H1 (cell line): ENCODE measurements around the gene ABHD15. TPM values are rescaled to one million over a fixed set of nuclear protein-coding genes. Genes with fewer than 3 reads are reported as not detected.

Experiments
- CTCF ChIA-PET: fragments of 300-600 bp; sonication (Branson Sonifier 250); formaldehyde crosslinking; loops from one replicate; lab custom pipeline; 2021; ENCODE audit not compliant: partially characterized antibody; lab: Charles Lee
- POLR2A ChIA-PET: fragments of 300-600 bp; sonication (Branson Sonifier 250); formaldehyde crosslinking; loops from one replicate; lab custom pipeline; 2021; ENCODE audit warnings: inconsistent platforms; ENCODE audit not compliant: partially characterized antibody; lab: Charles Lee
- DNase-seq, 2 experiments: peaks; one replicate each; pipeline versions ENCODE4 v3.0.0 to v3.0.0-alpha.2; 2010 to 2022; ENCODE audit warnings: low spot score in 2 of 2, low read depth in 1 of 2, mixed read lengths in 1 of 2
- FAIRE-seq: peaks from 2 replicates; lab custom pipeline; 2011; peaks lifted over from hg19 to GRCh38; lab: Jason Lieb, UNC
- H2AFZ ChIP-seq: 2 replicates; pipeline ENCODE4 v1.8.1; 2012; ENCODE audit warnings: low read length, inconsistent platforms
- H2AK5ac ChIP-seq: 2 replicates; pipeline ENCODE4 v1.6.1; 2013; ENCODE audit warnings: low read depth, low read length
- H2BK120ac ChIP-seq: replicated peaks from 2 replicates; pipeline ENCODE3; 2013; ENCODE audit warnings: low read depth, low read length, inconsistent platforms
- H2BK12ac ChIP-seq: 2 replicates; pipeline ENCODE4 v1.6.1; 2013; ENCODE audit warnings: low read depth, low read length
- H2BK15ac ChIP-seq: 2 replicates; pipeline ENCODE4 v1.6.1; 2013; ENCODE audit warnings: low read length
- H2BK20ac ChIP-seq: 2 replicates; pipeline ENCODE4 v1.6.1; 2013; ENCODE audit warnings: low read length
- H2BK5ac ChIP-seq: 2 replicates; pipeline ENCODE4 v1.6.1; 2013; ENCODE audit warnings: low read depth, low read length
- H3K14ac ChIP-seq: 2 replicates; pipeline ENCODE4 v1.6.1; 2013; ENCODE audit warnings: inconsistent platforms; ENCODE audit not compliant: insufficient read length
- H3K18ac ChIP-seq: 2 replicates; pipeline ENCODE4 v1.6.1; 2013; ENCODE audit warnings: low read length; ENCODE audit errors: extremely low read depth
- H3K23ac ChIP-seq: 2 replicates; pipeline ENCODE4 v1.6.1; 2013; ENCODE audit warnings: inconsistent platforms; ENCODE audit not compliant: insufficient read length
- H3K23me2 ChIP-seq: 2 replicates; pipeline ENCODE4 v1.6.1; 2013; ENCODE audit warnings: low read depth, low read length
- H3K27ac ChIP-seq: 2 replicates; pipeline ENCODE4 v1.6.1; 2011; ENCODE audit warnings: low read depth, low read length, inconsistent platforms
- H3K27me3 ChIP-seq, 4 experiments: replicated peaks in 1 of 4; 1 replicate in 1 of 4; 2 replicates in 3 of 4; pipeline versions ENCODE4 v1.6.1 to v1.8.1; 2011 to 2013; ENCODE audit warnings: low read length in 3 of 4, mild to moderate bottlenecking in 3 of 4, inconsistent platforms in 2 of 4, mixed read lengths in 2 of 4, moderate library complexity in 1 of 4; ENCODE audit not compliant: control insufficient read depth in 3 of 4, insufficient read depth in 3 of 4; ENCODE audit errors: extremely low read depth in 1 of 4
- H3K36me3 ChIP-seq, 4 experiments: 2 replicates each; pipeline versions ENCODE4 v1.6.1 to v1.8.1; 2011 to 2013; ENCODE audit warnings: mild to moderate bottlenecking in 4 of 4, low read length in 3 of 4, moderate library complexity in 2 of 4, control low read depth in 1 of 4, inconsistent platforms in 1 of 4; ENCODE audit not compliant: insufficient read depth in 4 of 4, control insufficient read depth in 2 of 4
- H3K4ac ChIP-seq: replicated peaks from 2 replicates; pipeline ENCODE3; 2013; ENCODE audit warnings: low read length, low read depth, mixed read lengths, inconsistent platforms; ENCODE audit not compliant: insufficient read length
- H3K4me1 ChIP-seq, 4 experiments: replicated peaks in 1 of 4; 1 replicate in 1 of 4; 2 replicates in 3 of 4; pipeline versions ENCODE4 v1.6.1 to v1.8.1; 2011 to 2013; ENCODE audit warnings: low read length in 3 of 4, inconsistent platforms in 2 of 4, mixed read lengths in 1 of 4; ENCODE audit not compliant: insufficient read depth in 4 of 4, control insufficient read depth in 3 of 4
- H3K4me2 ChIP-seq, 2 experiments: 2 replicates each; pipeline versions ENCODE4 v1.6.1 to v1.8.1; 2011 to 2013; ENCODE audit warnings: low read depth in 2 of 2, low read length in 2 of 2, control low read depth in 1 of 2, inconsistent platforms in 1 of 2, mild to moderate bottlenecking in 1 of 2; ENCODE audit not compliant: insufficient read depth in 1 of 2
- H3K4me3 ChIP-seq, 4 experiments: fragments of 200-600, 300-600 bp in 1 of 4; sonication (generic), shearing (Covaris generic), sonication (Bioruptor Twin) in 1 of 4; 2 replicates each; pipeline versions ENCODE4 v1.5.1 to v1.8.1; 2011 to 2016; ENCODE audit warnings: low read length in 4 of 4, low read depth in 3 of 4, control low read depth in 2 of 4, inconsistent platforms in 2 of 4, mild to moderate bottlenecking in 2 of 4, mixed read lengths in 1 of 4, moderate library complexity in 1 of 4; ENCODE audit not compliant: insufficient read depth in 2 of 4; ENCODE audit errors: extremely low read depth in 1 of 4
- H3K56ac ChIP-seq: replicated peaks from 2 replicates; pipeline ENCODE3; 2013; ENCODE audit warnings: low read depth, mild to moderate bottlenecking, mixed read lengths, low read length, inconsistent platforms; ENCODE audit not compliant: insufficient read length
- H3K79me1 ChIP-seq: 2 replicates; pipeline ENCODE4 v1.6.1; 2013; ENCODE audit warnings: low read depth, low read length, control low read depth
- H3K79me2 ChIP-seq, 2 experiments: 2 replicates each; pipeline versions ENCODE4 v1.6.1 to v1.8.1; 2012 to 2013; ENCODE audit warnings: low read length in 2 of 2, mild to moderate bottlenecking in 2 of 2, inconsistent platforms in 1 of 2; ENCODE audit not compliant: insufficient read depth in 2 of 2, control insufficient read depth in 1 of 2
- H3K9ac ChIP-seq, 4 experiments: replicated peaks in 1 of 4; 1 replicate in 1 of 4; 2 replicates in 3 of 4; pipeline versions ENCODE4 v1.6.1 to v1.8.1; 2011 to 2013; ENCODE audit warnings: low read depth in 3 of 4, low read length in 3 of 4, control low read depth in 2 of 4, mild to moderate bottlenecking in 2 of 4, moderate library complexity in 2 of 4, inconsistent platforms in 1 of 4; ENCODE audit errors: extremely low read depth in 1 of 4
- H3K9me3 ChIP-seq, 2 experiments: 2 replicates each; pipeline versions ENCODE4 v1.6.1 to v1.8.1; 2012 to 2013; ENCODE audit warnings: mild to moderate bottlenecking in 2 of 2, moderate library complexity in 2 of 2, control low read depth in 1 of 2, inconsistent platforms in 1 of 2, low read depth in 1 of 2, low read length in 1 of 2, mixed read lengths in 1 of 2; ENCODE audit not compliant: insufficient read depth in 2 of 2
- H4K20me1 ChIP-seq, 2 experiments: replicated peaks in 1 of 2; 2 replicates each; pipeline versions ENCODE3 to v1.8.1; 2011 to 2013; ENCODE audit warnings: inconsistent platforms in 2 of 2, low read length in 2 of 2, mild to moderate bottlenecking in 1 of 2; ENCODE audit not compliant: insufficient read depth in 2 of 2, control insufficient read depth in 1 of 2
- H4K5ac ChIP-seq: 2 replicates; pipeline ENCODE4 v1.6.1; 2013; ENCODE audit warnings: low read length, low read depth, mixed read lengths, inconsistent platforms; ENCODE audit not compliant: insufficient read length
- H4K8ac ChIP-seq: 2 replicates; pipeline ENCODE4 v1.8.0; 2013; ENCODE audit warnings: mild to moderate bottlenecking, moderate library complexity, low read length, inconsistent platforms; ENCODE audit not compliant: insufficient read depth; ENCODE audit errors: extremely low read depth
- H4K91ac ChIP-seq: replicated peaks from 2 replicates; pipeline ENCODE3; 2013; ENCODE audit warnings: low read length, mixed read lengths, inconsistent platforms; ENCODE audit not compliant: insufficient read length
- CBX5 ChIP-seq: fragments of 300-800, 300-1000 bp; sonication (generic); IDR thresholded peaks from 2 replicates; pipeline ENCODE4 v1.7.1; 2016; ENCODE audit warnings: antibody characterized with exemption, low read length, low read depth
- CTCF ChIP-seq, 3 experiments: IDR thresholded peaks; 1 replicate in 2 of 3; 2 replicates in 1 of 3; pipeline versions ENCODE4 v1.5.1 to v1.6.1; 2011; ENCODE audit warnings: low read length in 3 of 3, mild to moderate bottlenecking in 3 of 3, inconsistent platforms in 2 of 3, low read depth in 1 of 3, moderate library complexity in 1 of 3; ENCODE audit not compliant: insufficient read depth in 1 of 3; ENCODE audit errors: control extremely low read depth in 1 of 3
- NRF1 ChIP-seq: IDR thresholded peaks from 2 replicates; pipeline ENCODE4 v1.6.1; 2011; ENCODE audit warnings: mild to moderate bottlenecking, low read depth, low read length, improper control_type of control experiment
- RAD21 ChIP-seq, 2 experiments: IDR thresholded peaks in 1 of 2; conservative IDR thresholded peaks in 1 of 2; 2 replicates each; pipeline ENCODE4 v1.6.1; 2011; ENCODE audit warnings: low read depth in 2 of 2, low read length in 2 of 2, improper control_type of control experiment in 1 of 2, inconsistent platforms in 1 of 2, mild to moderate bottlenecking in 1 of 2, moderate library complexity in 1 of 2
- SP1 ChIP-seq: IDR thresholded peaks from 2 replicates; pipeline ENCODE4 v1.6.1; 2011; ENCODE audit warnings: low read depth, low read length
- SUZ12 ChIP-seq: fragments of 200-600 bp; sonication (generic); IDR thresholded peaks from 2 replicates; pipeline ENCODE4 v1.6.1; 2012; ENCODE audit warnings: mild to moderate bottlenecking, inconsistent platforms, low read length, moderate library complexity, mixed read lengths
- TCF12 ChIP-seq: IDR thresholded peaks from 2 replicates; pipeline ENCODE4 v1.6.1; 2011; ENCODE audit warnings: low read depth, mild to moderate bottlenecking, low read length
- ZNF274 ChIP-seq: IDR thresholded peaks from 2 replicates; pipeline ENCODE4 v1.7.0; 2012; ENCODE audit warnings: low read length, borderline replicate concordance; ENCODE audit errors: extremely low read depth
- WGBS, 2 experiments: shearing (Covaris generic) in 1 of 2; methylation state at CpG; one replicate each; pipeline versions ENCODE4 v1.1.6 to v1.1.7; 2013 to 2015; ENCODE audit warnings: low lambda C conversion rate in 2 of 2, mixed read lengths in 2 of 2, inconsistent platforms in 1 of 2, low coverage in 1 of 2, missing lambda C conversion rate in 1 of 2; ENCODE audit not compliant: insufficient replicate concordance in 2 of 2, insufficient coverage in 1 of 2, insufficient read length in 1 of 2; ENCODE audit errors: extremely low coverage in 1 of 2, missing lambda C conversion rate in 1 of 2; 5-methylcytosine and 5-hydroxymethylcytosine counted together
- polyA plus RNA-seq, 7 experiments: library from polyadenylated mRNA; depleted of rRNA in 3 of 7; stranded (reverse) in 5 of 7; unstranded in 2 of 7; fragments of >200 nt in 5 of 7; fragments of 200-250 nt in 2 of 7; gene quantifications; 1 replicate in 5 of 7; 2 replicates in 1 of 7; 4 replicates in 1 of 7; pipeline versions ENCODE4 v1.2.1 to v1.2.3, GENCODE V29; 2011 to 2013; ENCODE audit warnings: missing spikeins in 2 of 7, mixed read lengths in 2 of 7
- total RNA-seq: library from RNA; stranded (reverse); fragmentation: NEBNext Ultra II Directional; extraction: Animal tissue kit (Norgen Biotek cat#: 25700); gene quantifications from 2 replicates; pipeline ENCODE4 v1.2.1, GENCODE V29; 2021

ABHD15 gene
- total and polyA plus RNA-seq, 2 of the 8 experiments (the other 6 are each of a cell fraction or from before 2014, with no cell fraction given), result 0.88 to 1.7 TPM

GRCh38 chr17:29567554-29568330 lies 905 bp upstream of the ABHD15 start:
- Histone ChIP-seq H3K9me3 (no peaks in the 10 kb centered on the region), H3K27ac (no peak overlapping the region), H3K4me3 (peak overlapping the region; percentile 55 to 76 (median 71)), H3K36me3 (no peaks in the 10 kb centered on the region), H3K14ac (no peak overlapping the region), H3K4me1 (peaks cover 6 to 15% (median 11%) of the 10 kb centered on the region in 4 experiments; a peak in 6 of 7 replicates), H2BK20ac (no peak overlapping the region; the same call in 1 of the 2 replicates), H3K18ac (peak overlapping the region; percentile 60), H2BK120ac (no peak overlapping the region), H3K4ac (no peak overlapping the region), H2BK15ac (no peak overlapping the region), H4K91ac (no peak overlapping the region), H2AK5ac (no peak overlapping the region), H4K20me1 (peaks cover 1 to 2% of the 10 kb centered on the region in 2 experiments), H3K23ac (no peak overlapping the region), H3K4me2 (peak overlapping the region; percentile 84 to 93), H4K8ac (peak overlapping the region; percentile 52), H4K5ac (no peak overlapping the region), H3K79me1 (no peaks in the 10 kb centered on the region), H3K56ac (peak overlapping the region; percentile 9), H3K23me2 (peaks cover 27% of the 10 kb centered on the region), H2AFZ (peak overlapping the region; percentile 96), H2BK12ac (0 out of 2 replicates have a peak overlapping the region, but pooled peaks have one; percentile 9), H3K9ac (peak overlapping the region in 1 of 4 experiments; percentile 40; a peak in 2 of 7 replicates), H3K27me3 (peaks cover 11 to 47% (median 34%) of the 10 kb centered on the region in 4 experiments), H3K79me2 (no peaks in the 10 kb centered on the region), H2BK5ac (no peak overlapping the region; the same call in 1 of the 2 replicates)
- ChIA-PET POLR2A (interaction anchor here (0.9 to 2.0 kb wide), 6 partner anchors 21 to 198 kb away, joined by 3 to 7 read pairs (median 4); partner anchors contain the start of gene ANKRD13B), CTCF (interaction anchor here (0.6 to 10.3 kb wide), 6 partner anchors 16 to 146 kb away, joined by 3 to 99 read pairs (median 4); partner anchors contain the start of gene CORO6)
- FAIRE-seq (no peak), DNase-seq (peak in 1 of 2 experiments; percentile 84)
- WGBS, 2 experiments, result 2% methylated on average over 43 of the region's 63 CpGs; no CpG with 5 or more reads in 1 of the 2 experiments
- no peak for TF ChIP-seq NRF1
- TF ChIP-seq TCF12, result no peak
- TF ChIP-seq SP1, result no peak
- peak; percentile 35; the same call in 1 of the 2 replicates for TF ChIP-seq SUZ12
- TF ChIP-seq ZNF274, result no peak
- peak in 2 of 3 experiments; percentile 17 to 27; a peak in 3 of 4 replicates for TF ChIP-seq CTCF (IDR thresholded peaks at IDR 0.05; ENCODE audit: control extremely low read depth in 1 of 3, insufficient read depth in 1 of 3, low read depth in 1 of 3, low read length in 3 of 3)
- TF ChIP-seq RAD21 (IDR thresholded peaks at IDR 0.05 in 1 of 2, conservative IDR thresholded peaks at IDR 0.05 in 1 of 2; ENCODE audit: low read depth in 2 of 2, low read length in 2 of 2), result no peak
- no peak for TF ChIP-seq CBX5
